H1 (cell line): ENCODE results near the gene MELTF.

Source experiments
- CBX5 ChIP-seq: fragments of 300-800, 300-1000 bp; sonication (generic); IDR thresholded peaks from 2 replicates; pipeline ENCODE4 v1.7.1; 2016; ENCODE audit warnings: antibody characterized with exemption, low read length, low read depth
- EGR1 ChIP-seq: IDR thresholded peaks from 2 replicates; pipeline ENCODE4 v1.6.1; 2011; ENCODE audit warnings: low read depth, low read length, borderline replicate concordance
- POLR2AphosphoS5 ChIP-seq: IDR thresholded peaks from 2 replicates; pipeline ENCODE4 v1.6.1; 2011; ENCODE audit warnings: low read depth, low read length
- RAD21 ChIP-seq, 2 experiments: IDR thresholded peaks in 1 of 2; conservative IDR thresholded peaks in 1 of 2; 2 replicates each; pipeline ENCODE4 v1.6.1; 2011; ENCODE audit warnings: low read depth in 2 of 2, low read length in 2 of 2, improper control_type of control experiment in 1 of 2, inconsistent platforms in 1 of 2, mild to moderate bottlenecking in 1 of 2, moderate library complexity in 1 of 2
- YY1 ChIP-seq: IDR thresholded peaks from 2 replicates; pipeline ENCODE4 v1.6.1; 2011; ENCODE audit warnings: low read depth, mild to moderate bottlenecking, low read length
- TF ChIP-seq, protein P1 (sequence below), 3 experiments: IDR thresholded peaks; 1 replicate in 2 of 3; 2 replicates in 1 of 3; pipeline versions ENCODE4 v1.5.1 to v1.6.1; 2011; ENCODE audit warnings: low read length in 3 of 3, mild to moderate bottlenecking in 3 of 3, inconsistent platforms in 2 of 3, low read depth in 1 of 3, moderate library complexity in 1 of 3; ENCODE audit not compliant: insufficient read depth in 1 of 3; ENCODE audit errors: control extremely low read depth in 1 of 3

DNA sequence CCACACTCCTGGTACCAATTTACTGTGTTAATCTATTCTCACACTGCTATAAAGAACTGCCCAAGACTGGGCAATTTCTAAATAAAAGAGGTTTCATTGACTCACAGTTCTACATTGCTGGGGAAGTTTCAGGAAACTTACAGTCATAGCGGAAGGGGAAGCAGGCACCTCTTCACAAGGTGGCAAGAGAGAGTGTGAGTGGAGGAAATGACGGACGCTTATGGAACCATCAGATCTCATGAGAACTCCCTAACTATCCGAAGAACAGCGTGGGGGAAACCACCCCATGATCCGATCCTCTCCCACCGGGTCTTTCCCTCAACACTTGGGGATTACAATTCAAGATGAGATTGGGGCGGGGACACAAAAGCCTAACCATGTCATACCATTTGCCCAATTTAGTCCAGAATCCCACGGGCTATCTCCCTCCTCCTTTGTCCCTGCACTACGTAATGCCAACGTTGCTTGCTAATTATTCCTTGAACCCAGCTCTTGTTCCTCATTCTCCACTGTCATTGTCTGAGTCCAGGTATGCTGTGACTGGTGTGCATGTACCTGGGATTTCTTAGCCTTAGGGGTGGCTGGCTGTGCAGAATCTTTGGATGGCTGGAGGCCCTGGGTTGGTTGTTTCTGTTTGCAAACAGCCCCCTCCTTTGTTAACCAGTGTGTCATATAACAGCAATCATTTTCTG is 64.4 kb downstream of the MELTF start:
- TF ChIP-seq YY1: no peak
- TF ChIP-seq CBX5: no peak
- no peak for TF ChIP-seq RAD21 (IDR thresholded peaks at IDR 0.05 in 1 of 2, conservative IDR thresholded peaks at IDR 0.05 in 1 of 2; ENCODE audit: low read depth in 2 of 2, low read length in 2 of 2)
- TF ChIP-seq POLR2AphosphoS5: no peak
- no peak for TF ChIP-seq EGR1
- TF ChIP-seq, protein P1, sequence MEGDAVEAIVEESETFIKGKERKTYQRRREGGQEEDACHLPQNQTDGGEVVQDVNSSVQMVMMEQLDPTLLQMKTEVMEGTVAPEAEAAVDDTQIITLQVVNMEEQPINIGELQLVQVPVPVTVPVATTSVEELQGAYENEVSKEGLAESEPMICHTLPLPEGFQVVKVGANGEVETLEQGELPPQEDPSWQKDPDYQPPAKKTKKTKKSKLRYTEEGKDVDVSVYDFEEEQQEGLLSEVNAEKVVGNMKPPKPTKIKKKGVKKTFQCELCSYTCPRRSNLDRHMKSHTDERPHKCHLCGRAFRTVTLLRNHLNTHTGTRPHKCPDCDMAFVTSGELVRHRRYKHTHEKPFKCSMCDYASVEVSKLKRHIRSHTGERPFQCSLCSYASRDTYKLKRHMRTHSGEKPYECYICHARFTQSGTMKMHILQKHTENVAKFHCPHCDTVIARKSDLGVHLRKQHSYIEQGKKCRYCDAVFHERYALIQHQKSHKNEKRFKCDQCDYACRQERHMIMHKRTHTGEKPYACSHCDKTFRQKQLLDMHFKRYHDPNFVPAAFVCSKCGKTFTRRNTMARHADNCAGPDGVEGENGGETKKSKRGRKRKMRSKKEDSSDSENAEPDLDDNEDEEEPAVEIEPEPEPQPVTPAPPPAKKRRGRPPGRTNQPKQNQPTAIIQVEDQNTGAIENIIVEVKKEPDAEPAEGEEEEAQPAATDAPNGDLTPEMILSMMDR (IDR thresholded peaks at IDR 0.05; ENCODE audit: control extremely low read depth in 1 of 3, insufficient read depth in 1 of 3, low read depth in 1 of 3, low read length in 3 of 3): no peak
